Vagina (tissue), 2 donors: ENCODE results near the gene HOXD3. TPM values are rescaled to one million over a fixed set of nuclear protein-coding genes. Genes with fewer than 3 reads are reported as not detected.

Experiments used
- DNase-seq, 2 donors: peaks; one replicate each; pipeline ENCODE4 v3.0.0-alpha.2; 2017; ENCODE audit errors: extremely low spot score in 2 of 2
- H3K27ac ChIP-seq: fragments of 200-600 bp; sonication (generic); one replicate; pipeline ENCODE4 v1.5.1; 2019
- H3K27me3 ChIP-seq: fragments of 200-600 bp; sonication (generic); one replicate; pipeline ENCODE4 v1.5.1; 2019
- H3K36me3 ChIP-seq, 2 donors: fragments of 200-600 bp; sonication (generic); one replicate each; pipeline ENCODE4 v1.5.1; 2017 to 2019
- H3K4me1 ChIP-seq: fragments of 200-600 bp; sonication (generic); one replicate; pipeline ENCODE4 v1.5.1; 2019
- H3K4me3 ChIP-seq, 2 donors: fragments of 200-600 bp; sonication (generic); 1 replicate in 1 of 2; 2 replicates in 1 of 2; pipeline ENCODE4 v1.5.1; 2016 to 2019
- H3K9me3 ChIP-seq: fragments of 200-600 bp; sonication (generic); one replicate; pipeline ENCODE4 v1.5.1; 2019
- POLR2A ChIP-seq, 2 donors: fragments of 450-650 bp; IDR thresholded peaks; one replicate each; pipeline ENCODE4 v1.6.1; 2017; ENCODE audit warnings: antibody characterized with exemption in 2 of 2, mild to moderate bottlenecking in 2 of 2, moderate library complexity in 2 of 2
- POLR2AphosphoS5 ChIP-seq, 2 donors: sonication (generic); formaldehyde crosslinking; IDR thresholded peaks; one replicate each; pipeline ENCODE4 v1.9.0; 2017; ENCODE audit warnings: antibody characterized with exemption in 2 of 2, mild to moderate bottlenecking in 2 of 2, low read depth in 1 of 2; ENCODE audit not compliant: insufficient read depth in 1 of 2
- intact Hi-C: fragments of 100-400 bp; cut with DNase I; formaldehyde crosslinking; loops from one replicate; pipeline ENCODE4 v1.15.1; 2023
- total RNA-seq: library from RNA; depleted of rRNA; stranded (reverse); fragments of >200 nt; gene quantifications from one replicate; pipeline ENCODE4 v1.2.3, GENCODE V29; 2016
- TF ChIP-seq, protein P1 (sequence below), 3 experiments: fragments of 450-650 bp in 2 of 3; fragments of 200-600 bp in 1 of 3; sonication (generic) in 1 of 3; IDR thresholded peaks; one replicate each; pipeline ENCODE4 v1.5.1; 2017 to 2019; ENCODE audit warnings: antibody characterized with exemption in 3 of 3, mild to moderate bottlenecking in 2 of 3, moderate library complexity in 2 of 3

The HOXD3 gene
- total RNA-seq, 1 donor from 2014 or later, result 11.8 TPM

DNA sequence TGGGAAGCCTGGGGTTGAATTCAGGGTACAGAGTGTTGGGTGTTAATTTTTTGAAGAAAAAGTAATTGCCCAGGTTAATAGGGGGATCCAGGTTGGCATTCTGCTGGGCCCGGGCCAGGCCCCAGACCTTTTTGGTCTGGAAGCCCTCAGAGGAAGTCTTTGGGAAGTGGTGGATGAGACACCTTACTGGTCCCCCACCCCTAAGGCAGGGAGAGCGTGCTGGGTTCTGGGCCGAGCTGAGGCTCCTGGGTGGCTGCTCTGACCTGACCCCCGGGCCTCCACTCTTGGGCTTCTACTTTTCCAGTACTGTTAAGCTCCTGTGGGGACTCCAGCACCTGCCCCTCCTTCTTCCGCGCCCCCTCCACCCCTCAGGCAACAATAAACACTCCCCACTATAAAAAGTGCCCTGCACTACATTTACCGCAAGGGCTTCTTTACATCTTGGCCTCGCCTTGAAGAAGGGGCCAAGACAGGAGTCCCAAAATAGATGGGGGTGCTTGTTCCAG, 753 bp upstream of the HOXD3 start:
- Histone ChIP-seq H3K27me3 (peaks cover 15% of the 10 kb centered on the region), H3K27ac (no peak overlapping the region), H3K9me3 (no peaks in the 10 kb centered on the region), H3K36me3 (no peaks in the 10 kb centered on the region), H3K4me1 (peaks cover 30% of the 10 kb centered on the region), H3K4me3 (no peak overlapping the region)
- no peak for TF ChIP-seq POLR2A (IDR thresholded peaks at IDR 0.05)
- TF ChIP-seq, protein P1, sequence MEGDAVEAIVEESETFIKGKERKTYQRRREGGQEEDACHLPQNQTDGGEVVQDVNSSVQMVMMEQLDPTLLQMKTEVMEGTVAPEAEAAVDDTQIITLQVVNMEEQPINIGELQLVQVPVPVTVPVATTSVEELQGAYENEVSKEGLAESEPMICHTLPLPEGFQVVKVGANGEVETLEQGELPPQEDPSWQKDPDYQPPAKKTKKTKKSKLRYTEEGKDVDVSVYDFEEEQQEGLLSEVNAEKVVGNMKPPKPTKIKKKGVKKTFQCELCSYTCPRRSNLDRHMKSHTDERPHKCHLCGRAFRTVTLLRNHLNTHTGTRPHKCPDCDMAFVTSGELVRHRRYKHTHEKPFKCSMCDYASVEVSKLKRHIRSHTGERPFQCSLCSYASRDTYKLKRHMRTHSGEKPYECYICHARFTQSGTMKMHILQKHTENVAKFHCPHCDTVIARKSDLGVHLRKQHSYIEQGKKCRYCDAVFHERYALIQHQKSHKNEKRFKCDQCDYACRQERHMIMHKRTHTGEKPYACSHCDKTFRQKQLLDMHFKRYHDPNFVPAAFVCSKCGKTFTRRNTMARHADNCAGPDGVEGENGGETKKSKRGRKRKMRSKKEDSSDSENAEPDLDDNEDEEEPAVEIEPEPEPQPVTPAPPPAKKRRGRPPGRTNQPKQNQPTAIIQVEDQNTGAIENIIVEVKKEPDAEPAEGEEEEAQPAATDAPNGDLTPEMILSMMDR (IDR thresholded peaks at IDR 0.05), result no peak
- no peak for TF ChIP-seq POLR2AphosphoS5 (IDR thresholded peaks at IDR 0.05; ENCODE audit: insufficient read depth in 1 of 2, low read depth in 1 of 2)
- DNase-seq, result no peak
- intact Hi-C loops, result no loop called here

DNA sequence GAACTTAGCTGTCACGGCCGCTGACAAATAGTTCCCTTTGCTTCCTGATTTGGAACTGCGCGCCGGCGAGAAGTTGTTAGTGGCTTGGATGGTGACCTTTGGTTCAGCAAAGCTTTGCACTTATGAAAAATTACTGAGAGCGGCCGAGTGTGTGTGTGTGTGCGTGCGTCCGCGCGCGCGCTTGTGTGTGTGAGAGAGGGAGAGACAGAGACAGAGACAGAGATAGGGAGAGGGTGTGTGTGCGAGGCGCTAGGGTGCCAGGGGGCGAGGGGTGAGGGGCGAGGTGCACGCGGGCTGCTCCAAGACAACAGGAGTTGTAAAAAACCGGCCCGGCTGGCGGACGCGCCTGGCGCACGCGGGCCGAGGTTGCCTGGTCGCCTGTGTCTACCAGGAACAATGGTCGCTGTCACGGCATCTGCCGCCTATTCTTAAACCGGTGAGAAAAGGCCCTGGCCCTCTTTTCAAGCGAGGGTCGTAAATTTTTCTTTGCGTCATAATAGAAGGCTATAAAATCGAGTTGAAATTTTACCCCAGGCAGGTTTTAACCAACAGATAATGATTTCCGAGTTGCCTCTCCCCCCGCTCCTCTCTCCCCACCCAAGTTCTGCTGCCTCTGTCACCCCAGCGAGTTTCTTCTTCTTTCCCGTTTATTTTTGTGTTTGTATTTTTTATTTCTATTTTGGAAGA, 535 bp downstream of the HOXD3 start:
- Histone ChIP-seq H3K36me3 (no peaks in the 10 kb centered on the region), H3K4me1 (peaks cover 30% of the 10 kb centered on the region), H3K9me3 (no peaks in the 10 kb centered on the region), H3K27me3 (peaks cover 15% of the 10 kb centered on the region), H3K4me3 (no peak overlapping the region), H3K27ac (no peak overlapping the region)
- no peak for DNase-seq
- intact Hi-C loops, result no loop called here
- TF ChIP-seq, protein P1 (IDR thresholded peaks at IDR 0.05), result no peak
- TF ChIP-seq POLR2A (IDR thresholded peaks at IDR 0.05) (no peak), POLR2AphosphoS5 (IDR thresholded peaks at IDR 0.05; ENCODE audit: insufficient read depth in 1 of 2, low read depth in 1 of 2) (no peak)

DNA sequence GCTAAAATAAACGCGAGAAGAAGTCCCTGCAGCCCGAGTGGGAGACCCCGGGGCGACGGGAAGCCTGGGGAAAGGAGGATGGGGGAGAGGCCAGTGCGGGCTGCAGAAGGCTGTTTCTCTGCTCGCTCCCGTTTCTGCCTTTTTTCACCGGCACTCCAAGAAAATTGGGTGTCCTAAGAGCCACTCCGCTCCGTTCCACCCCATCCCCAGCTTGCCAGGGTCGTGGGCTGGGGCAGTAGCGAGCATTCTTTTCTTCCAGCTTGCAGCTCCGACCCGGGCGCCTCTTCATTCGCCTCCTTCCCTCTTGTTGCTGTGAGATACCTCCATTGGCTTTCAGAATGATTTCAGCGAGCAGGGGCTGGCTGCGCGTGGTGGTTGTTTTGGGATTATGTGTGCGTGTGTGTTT, 1.1 kb downstream of the HOXD3 start:
- intact Hi-C loops, result no loop called here
- DNase-seq, result no peak
- TF ChIP-seq, protein P1 (IDR thresholded peaks at IDR 0.05), result no peak
- TF ChIP-seq POLR2AphosphoS5 (IDR thresholded peaks at IDR 0.05; ENCODE audit: insufficient read depth in 1 of 2, low read depth in 1 of 2) (no peak), POLR2A (IDR thresholded peaks at IDR 0.05) (no peak)
- Histone ChIP-seq H3K4me3 (no peak overlapping the region), H3K9me3 (no peaks in the 10 kb centered on the region), H3K27ac (no peak overlapping the region), H3K36me3 (no peaks in the 10 kb centered on the region), H3K4me1 (peaks cover 30% of the 10 kb centered on the region), H3K27me3 (peaks cover 15% of the 10 kb centered on the region)

DNA sequence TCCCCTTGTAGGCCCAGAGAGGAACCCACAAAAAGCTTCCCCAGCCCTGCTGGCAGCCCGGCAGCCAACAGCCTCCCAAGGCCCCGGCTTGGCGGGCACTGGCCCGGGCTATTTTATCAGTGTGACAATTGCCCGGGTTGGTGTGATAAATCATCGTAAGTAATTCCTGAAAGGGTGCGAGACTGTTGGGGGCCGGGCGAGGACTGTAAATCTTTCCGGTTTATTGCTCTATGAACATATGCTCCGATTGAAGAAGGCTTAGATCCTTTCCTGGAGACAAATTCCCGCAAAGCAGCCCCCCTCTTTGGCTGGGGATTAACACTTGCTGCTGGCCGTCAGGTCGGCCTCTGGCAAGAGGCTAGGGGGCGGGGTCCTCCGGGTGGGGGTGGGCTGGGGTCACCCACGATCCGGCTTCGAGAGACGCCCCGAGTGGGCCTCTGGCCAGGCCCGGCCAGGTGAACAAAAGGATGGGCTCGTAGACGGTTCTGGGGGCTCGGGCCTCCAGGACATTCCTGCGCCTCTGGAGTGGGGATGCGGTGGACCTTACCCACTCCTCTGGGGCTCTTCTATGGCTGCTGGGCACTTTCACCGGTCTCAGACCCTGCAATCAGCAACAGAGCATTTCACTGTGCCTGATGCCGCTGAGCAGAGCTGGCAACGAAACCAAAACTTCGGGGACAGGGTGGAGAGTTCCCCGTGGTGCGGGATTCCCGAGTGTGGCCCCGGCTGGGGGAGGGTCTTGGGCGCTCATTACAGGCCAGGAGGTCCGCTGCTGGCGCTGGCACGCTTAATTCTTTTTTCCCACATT, 2.0 kb downstream of the HOXD3 start:
- TF ChIP-seq POLR2A (IDR thresholded peaks at IDR 0.05) (no peak), POLR2AphosphoS5 (IDR thresholded peaks at IDR 0.05; ENCODE audit: insufficient read depth in 1 of 2, low read depth in 1 of 2) (no peak)
- TF ChIP-seq, protein P1 (IDR thresholded peaks at IDR 0.05), result no peak
- peaks cover 15% of the 10 kb centered on the region for H3K27me3 ChIP-seq
- no peak overlapping the region for H3K27ac ChIP-seq
- no peak overlapping the region for H3K4me3 ChIP-seq
- H3K4me1 ChIP-seq, result peaks cover 30% of the 10 kb centered on the region
- intact Hi-C loops, result no loop called here
- DNase-seq, result no peak
- no peaks in the 10 kb centered on the region for H3K9me3 ChIP-seq
- H3K36me3 ChIP-seq, result no peaks in the 10 kb centered on the region
